ENCODE measurements around the gene ZNF337.

GRCh38 chr20:25739615-25740320 is 43.1 kb upstream of the ZNF337 start:
- TF ChIP-seq ZFP3 (CRISPR knock-in tag; IDR thresholded peaks at IDR 0.05) (no peak), ZFP30 (CRISPR knock-in tag; IDR thresholded peaks at IDR 0.05) (no peak), ZNF565 (CRISPR knock-in tag; conservative IDR thresholded peaks at IDR 0.05; ENCODE audit: low read depth) (no peak), TOX (CRISPR knock-in tag; IDR thresholded peaks at IDR 0.05; ENCODE audit: borderline replicate concordance) (no peak), RARB (CRISPR knock-in tag; IDR thresholded peaks at IDR 0.05) (no peak)

Data from SK-N-SH treated with all-trans-retinoic acid at 6 μM for 48 hours (cell line).